ENCODE data around the gene RIMS1.

- TF ChIP-seq CTCF (conservative IDR thresholded peaks at IDR 0.05; ENCODE audit: low read depth, low read length) (no peak), EZH2phosphoT487 (IDR thresholded peaks at IDR 0.05; ENCODE audit: borderline replicate concordance, low read length) (no peak)
Observed at GRCh38 chr6:72217626-72218025, 331.3 kb downstream of the RIMS1 start.

All from PC-3 (cell line).